GM10847 (cell line): ENCODE measurements around the gene METAP2.

ENCODE experiments used
- POLR2A ChIP-seq: IDR thresholded peaks from 2 replicates; pipeline ENCODE4 v1.6.1; 2011; ENCODE audit not compliant: insufficient read length; ENCODE audit errors: extremely low read depth

Gene METAP2

GRCh38 chr12:95554532-95555071, 80.7 kb downstream of the METAP2 start:
- TF ChIP-seq POLR2A, result no peak

- no peak for TF ChIP-seq POLR2A
These were observed 83.7 kb downstream of the METAP2 start for GRCh38 chr12:95557625-95558024.
